A549 treated with DMSO at 1 μM for 4 hours (cell line): ENCODE data around the gene PTN. TPM values are rescaled to one million over a fixed set of nuclear protein-coding genes. Genes with fewer than 3 reads are reported as not detected.

Source experiments
- total RNA-seq: library from RNA; stranded (reverse); fragments of 200-300 nt; extraction: Qiagen RNA extraction; gene quantifications from 5 replicates; pipeline ENCODE4 v1.2.3, GENCODE V29; 2022; ENCODE audit warnings: low read depth

The PTN gene, protein sequence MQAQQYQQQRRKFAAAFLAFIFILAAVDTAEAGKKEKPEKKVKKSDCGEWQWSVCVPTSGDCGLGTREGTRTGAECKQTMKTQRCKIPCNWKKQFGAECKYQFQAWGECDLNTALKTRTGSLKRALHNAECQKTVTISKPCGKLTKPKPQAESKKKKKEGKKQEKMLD
- not detected in 5 replicates for total RNA-seq

GRCh38 chr7:137343281-137343841, at the start of gene PTN:
PTN (minus strand) TSS chr7:137343733; CDS start chr7:137254973, 88,760 bp downstream.

